ENCODE results near the gene PBX3.

PBX3 gene

DNA sequence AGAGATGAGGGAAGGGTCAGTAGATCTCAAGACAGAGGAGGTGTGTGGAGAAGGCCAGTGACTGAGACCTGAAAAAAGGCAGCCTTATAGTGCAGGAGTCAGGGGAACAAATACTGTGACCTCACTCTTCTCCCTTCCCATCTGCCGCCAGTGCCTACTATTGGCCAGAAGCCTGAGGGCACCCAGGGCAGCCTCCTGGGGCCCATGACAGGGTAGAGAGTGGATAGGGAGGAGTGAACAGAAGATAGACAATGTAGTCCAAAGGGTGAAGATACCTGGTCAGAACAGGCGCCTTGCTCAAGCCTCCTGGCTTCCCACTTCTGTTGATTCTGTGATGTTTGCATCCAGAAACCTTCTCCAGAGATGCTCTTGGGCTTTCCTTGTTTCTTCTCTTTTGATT, 196.7 kb downstream of the PBX3 start:
- DNase-seq (ENCODE audit: low read depth in 2 of 3, low spot score in 1 of 3), result no peak

GRCh38 chr9:125946397-125946796, 199.2 kb downstream of the PBX3 start:
- no peak for DNase-seq (ENCODE audit: low read depth in 2 of 3, low spot score in 1 of 3)

DNA sequence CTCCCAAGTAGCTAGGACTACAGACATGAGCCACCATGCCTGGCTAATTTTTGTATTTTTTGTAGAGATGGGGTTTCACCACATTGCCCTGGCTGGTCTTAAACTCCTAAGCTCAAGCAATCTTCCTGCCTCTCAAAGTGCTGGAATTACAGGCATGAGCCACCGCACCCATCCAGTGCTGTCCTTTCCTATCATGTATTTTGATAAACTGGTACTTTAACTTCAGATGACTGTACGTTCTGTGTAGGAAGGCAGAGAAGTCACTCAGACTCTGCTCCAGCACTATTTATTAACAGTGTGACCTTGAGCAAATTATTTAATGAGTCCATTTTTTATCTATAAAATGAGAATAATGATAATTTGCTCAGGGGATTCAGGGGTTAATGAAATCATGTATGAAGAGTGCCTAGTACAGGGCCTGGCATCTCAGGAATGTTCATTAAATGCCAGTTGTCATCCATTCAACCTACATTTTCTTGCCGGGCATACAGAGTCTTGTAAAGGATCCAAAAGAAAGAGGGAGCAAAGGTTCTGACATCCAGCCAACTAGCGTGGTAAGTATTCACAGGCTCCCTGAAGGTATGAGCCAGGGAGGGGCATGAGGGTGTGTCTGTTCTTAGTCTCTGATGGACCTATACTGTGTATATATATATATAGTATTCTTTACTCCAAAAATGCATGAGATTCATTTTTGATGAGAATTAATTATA, 201.9 kb downstream of the PBX3 start:
- no peak for DNase-seq (ENCODE audit: low read depth in 2 of 3, low spot score in 1 of 3)

DNA sequence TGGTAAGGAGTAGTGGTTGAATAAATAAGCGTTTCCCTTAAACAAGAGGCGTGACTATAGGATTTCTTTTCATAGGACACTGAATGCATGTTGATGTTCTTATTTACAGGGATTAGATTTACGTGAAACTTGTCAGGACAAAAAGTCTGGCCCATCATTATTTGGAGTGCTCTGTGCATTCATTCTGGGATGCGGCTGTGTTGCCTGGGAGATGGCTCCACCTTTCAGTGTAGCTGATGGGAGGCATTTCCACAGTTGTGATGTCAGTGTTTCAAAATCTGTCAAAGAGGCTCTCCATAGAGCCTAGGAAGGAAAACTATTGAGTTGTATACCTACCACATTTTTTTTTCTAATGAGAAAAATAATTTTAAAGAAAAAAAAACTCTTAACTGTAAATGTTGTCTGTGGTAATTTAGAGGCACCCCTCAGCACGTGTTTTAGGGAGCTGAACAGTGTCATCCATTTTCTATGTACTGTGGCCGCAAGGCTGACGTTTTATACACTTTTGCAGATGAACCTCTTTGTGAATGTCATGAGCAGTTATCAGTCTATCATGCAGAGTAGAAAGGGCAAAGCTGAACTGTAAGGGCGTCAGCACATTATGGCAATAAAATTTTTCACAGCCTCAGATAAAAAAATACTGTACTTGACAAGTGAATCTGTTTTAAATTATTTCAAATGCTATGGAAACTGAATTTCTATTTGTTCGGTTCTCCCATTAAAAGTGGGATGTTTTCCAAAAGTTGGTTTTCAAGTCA, 202.7 kb downstream of the PBX3 start:
- DNase-seq (ENCODE audit: low read depth in 2 of 3, low spot score in 1 of 3), result no peak

DNA sequence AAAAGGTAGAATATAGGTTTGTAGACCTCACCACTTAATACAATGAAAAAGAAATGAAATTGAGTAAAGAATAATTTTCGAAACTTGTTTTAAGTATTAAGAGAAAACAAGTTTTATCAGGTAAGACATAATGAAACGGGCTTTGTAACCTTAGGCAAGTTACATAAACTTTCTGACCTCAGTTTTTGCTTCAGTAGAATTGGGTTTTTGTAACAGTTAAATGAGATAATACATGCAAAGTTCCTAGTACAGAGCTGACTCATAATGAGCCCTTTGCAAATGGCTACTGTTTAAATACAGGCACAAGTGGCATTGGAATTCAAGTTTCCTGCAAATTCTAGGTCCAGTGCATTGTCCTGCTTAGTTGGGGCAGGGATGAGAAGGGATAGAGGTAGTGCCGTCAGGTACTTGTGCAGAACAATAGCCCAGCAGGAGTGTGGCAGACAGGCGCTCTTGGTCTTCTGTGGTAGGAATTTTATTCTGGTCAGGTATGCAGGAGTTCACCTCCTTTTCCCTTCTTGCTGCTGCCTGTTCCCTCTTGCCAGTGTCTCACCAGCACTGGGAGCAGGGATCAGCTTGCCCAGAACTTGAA, 203.8 kb downstream of the PBX3 start:
- DNase-seq (ENCODE audit: low read depth in 2 of 3, low spot score in 1 of 3), result no peak

DNA sequence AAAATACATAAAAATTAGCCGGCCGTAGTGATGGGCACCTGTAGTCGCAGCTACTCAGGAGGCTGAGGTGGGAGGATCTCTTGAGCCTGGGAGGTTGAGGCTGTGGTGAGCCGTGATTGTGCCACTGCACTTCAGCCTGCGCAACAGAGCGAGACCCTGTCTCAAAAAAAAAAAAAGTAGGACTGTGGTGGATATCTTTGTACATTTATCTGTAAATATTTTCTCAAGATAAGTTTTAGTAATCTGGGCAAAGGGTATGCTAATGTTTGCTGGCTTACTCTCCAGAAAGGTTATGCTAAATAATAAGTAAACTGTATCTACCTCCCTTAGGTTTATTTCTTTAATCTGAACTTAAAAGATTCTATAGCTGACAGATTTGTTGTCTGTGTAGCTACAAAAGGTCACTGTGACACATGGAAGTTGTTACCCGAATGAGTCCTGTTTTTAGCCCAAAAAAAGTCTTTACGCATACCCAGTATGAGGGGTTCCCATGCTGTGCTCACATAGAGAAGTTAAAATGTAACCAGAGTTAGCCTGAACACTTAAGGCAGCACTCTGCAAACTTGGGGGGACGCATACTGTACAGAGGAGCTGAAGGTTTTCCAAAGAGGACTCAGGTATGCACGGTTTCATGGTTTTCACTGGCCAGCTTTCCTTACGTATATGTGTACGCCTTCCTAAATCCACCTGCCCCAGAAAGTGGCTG, 206.3 kb downstream of the PBX3 start:
- no peak for DNase-seq (ENCODE audit: low read depth in 2 of 3, low spot score in 1 of 3)

GRCh38 chr9:125956102-125956501, 208.9 kb downstream of the PBX3 start:
- DNase-seq (ENCODE audit: low read depth in 2 of 3, low spot score in 1 of 3), result no peak

DNA sequence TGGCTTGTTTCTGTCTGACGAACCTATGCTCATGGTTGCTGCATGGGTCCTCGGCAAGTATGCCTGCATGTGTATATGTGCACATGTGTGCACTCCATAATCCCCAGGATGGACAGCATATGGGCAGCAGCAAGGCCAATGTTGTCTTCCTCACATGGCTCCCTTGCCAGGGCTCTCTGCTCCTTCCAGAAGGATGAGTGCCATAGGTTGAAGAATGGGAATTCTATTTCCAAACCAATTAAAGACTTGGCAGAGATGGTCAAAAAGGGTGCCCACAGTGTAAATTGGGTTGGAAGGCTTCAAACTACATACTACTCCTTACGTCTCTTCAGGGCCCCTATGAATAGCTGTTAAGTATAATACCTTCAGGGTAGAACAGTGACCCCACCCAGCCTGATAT, 212.1 kb downstream of the PBX3 start:
- DNase-seq (ENCODE audit: low read depth in 2 of 3, low spot score in 1 of 3), result no peak

DNA sequence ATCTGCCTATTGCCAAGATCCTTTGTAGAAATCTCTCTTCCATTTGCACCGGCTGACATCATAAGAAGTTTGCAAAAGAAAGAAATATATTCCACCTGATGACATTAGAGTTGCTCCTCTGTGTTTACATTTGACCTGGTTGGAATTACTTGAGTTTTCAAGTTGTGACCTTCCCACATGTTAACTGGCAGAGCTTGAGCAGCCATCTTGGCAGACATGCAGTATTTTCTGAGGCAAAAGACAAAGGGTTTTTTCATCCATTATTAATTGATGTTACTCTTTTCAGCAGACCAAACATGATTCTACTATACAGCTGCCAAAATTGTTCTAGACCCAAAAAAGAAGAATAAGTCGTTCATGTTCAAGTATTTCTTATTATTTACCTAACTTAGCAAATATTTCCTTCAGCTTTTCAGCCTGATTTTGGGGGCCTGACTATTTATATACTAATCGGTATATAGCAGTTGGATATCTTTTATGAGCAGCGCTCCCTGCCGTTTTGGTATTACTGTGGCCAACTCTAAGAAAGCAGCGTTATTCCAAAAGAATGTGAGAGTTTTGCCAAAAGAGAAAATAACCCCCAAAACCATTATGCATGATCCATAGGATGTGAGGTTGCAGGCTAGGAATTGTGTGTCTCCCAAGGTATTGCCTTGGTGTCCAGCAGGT, 212.9 kb downstream of the PBX3 start:
- DNase-seq (ENCODE audit: low read depth in 2 of 3, low spot score in 1 of 3), result no peak

GRCh38 chr9:125960626-125961025, 213.5 kb downstream of the PBX3 start:
- DNase-seq (ENCODE audit: low read depth in 2 of 3, low spot score in 1 of 3), result no peak

DNA sequence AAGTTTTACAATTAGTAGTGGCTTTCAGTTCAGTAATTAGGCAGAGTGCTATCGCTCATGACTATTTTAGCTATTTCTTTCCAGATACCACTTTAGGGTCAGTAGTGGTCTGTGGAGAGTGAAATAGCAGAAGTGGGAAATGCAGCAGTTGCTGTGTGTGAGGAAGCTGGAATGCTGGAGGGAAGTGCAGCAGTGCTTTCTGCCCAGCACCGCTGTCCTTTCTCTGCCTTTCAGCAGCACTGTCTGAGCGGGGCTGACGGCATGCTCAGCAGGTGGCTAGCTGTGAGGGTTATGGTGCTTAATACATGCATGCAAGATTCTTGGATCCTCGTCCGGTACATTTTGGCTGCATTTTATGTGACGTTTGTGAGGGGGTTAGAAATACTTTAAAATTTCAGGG, 213.9 kb downstream of the PBX3 start:
- DNase-seq (ENCODE audit: low read depth in 2 of 3, low spot score in 1 of 3), result no peak

DNA sequence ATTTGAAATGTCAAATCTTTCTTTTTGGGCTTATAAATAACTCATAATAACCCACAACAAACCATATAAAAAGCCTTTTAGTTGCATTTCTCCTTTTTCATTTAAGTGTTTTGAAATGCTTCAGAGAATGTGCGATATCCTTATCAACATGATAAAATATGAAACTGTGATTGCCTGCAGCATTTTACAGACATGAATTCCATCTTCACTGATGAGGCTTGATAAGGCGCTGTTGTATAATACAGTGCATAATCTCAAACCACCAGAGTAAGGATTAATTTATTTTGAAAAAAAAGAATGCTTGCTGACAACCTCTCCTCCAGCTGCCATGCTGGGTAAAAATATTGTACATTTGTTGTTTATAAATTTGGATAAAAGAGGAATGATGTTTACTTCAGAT, 216.8 kb downstream of the PBX3 start:
- no peak for DNase-seq (ENCODE audit: low read depth in 2 of 3, low spot score in 1 of 3)

DNA sequence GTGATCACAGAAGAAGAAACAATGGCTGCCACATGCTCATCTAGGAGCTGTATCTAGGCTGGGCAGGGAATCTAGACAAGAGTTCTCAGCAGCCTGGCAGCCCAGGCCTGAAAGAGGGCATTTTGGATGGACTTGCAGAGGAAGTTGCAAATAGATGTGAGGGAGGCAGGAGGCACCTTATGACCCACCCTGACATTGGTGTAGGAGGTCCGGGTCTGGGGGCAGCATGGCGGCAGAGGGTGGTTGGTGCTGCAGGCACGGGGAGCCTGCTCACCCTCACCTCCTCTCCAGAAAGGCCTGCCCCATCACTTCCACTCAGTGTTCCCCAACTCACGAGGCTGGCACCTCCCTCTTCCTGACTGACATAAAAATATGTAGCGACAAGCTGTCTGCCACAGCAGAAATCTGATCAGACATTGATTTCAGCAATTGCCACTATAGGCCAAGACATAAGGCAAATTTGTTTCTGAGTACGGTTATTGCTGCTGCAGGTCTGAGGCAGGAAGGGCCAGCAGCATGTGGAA, 217.6 kb downstream of the PBX3 start:
- DNase-seq (ENCODE audit: low read depth in 2 of 3, low spot score in 1 of 3), result no peak

GRCh38 chr9:125965477-125965876, 218.3 kb downstream of the PBX3 start:
- DNase-seq (ENCODE audit: low read depth in 2 of 3, low spot score in 1 of 3), result no peak

DNA sequence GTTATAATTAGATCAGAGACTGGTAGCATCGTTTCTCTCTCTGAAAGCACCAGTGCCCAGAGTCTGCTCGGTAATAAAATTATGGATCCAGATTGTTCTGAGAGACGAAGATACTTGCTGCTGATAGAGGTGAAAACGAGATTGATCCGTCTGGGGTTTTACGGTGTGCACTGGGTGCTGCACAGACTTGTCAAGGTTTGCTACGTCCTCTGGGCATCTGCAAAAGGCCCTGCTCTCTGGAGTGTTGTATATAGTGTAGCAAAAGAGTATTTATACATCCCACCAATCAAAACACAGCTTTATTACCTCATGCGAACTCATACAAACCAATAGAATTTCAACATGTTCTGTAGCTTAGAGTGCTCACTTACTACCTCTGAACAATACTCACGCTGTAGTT, 219.3 kb downstream of the PBX3 start:
- no peak for DNase-seq (ENCODE audit: low read depth in 2 of 3, low spot score in 1 of 3)

- DNase-seq (ENCODE audit: low read depth in 2 of 3, low spot score in 1 of 3), result no peak
Observed at GRCh38 chr9:125966959-125967711, 220.0 kb downstream of the PBX3 start.

- no peak for DNase-seq (ENCODE audit: low read depth in 2 of 3, low spot score in 1 of 3)
Observed at GRCh38 chr9:125968714-125969374, 221.7 kb downstream of the PBX3 start.

DNA sequence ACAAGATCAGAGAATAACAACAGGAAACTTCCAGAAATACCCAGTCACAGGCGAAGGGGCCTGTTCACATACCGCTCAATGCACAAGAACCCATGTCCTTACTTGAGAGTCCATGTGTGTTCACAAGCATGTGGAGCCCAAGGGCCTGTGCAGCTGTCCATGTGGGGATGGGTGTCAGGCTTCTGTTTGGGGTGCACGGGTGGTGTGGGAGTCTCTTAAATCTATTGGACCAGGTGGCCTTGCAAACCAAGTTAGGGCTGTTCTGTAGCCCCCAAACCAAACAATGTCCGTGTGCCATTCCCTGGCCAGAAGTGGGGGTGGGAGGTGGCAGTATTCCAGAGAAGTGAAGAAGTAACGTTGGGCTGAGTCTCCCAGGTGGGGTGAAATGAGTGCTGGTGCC, 222.3 kb downstream of the PBX3 start:
- no peak for DNase-seq (ENCODE audit: low read depth in 2 of 3, low spot score in 1 of 3)

GRCh38 chr9:125969868-125970267, 222.7 kb downstream of the PBX3 start:
- no peak for DNase-seq (ENCODE audit: low read depth in 2 of 3, low spot score in 1 of 3)

- no peak for DNase-seq (ENCODE audit: low read depth in 2 of 3, low spot score in 1 of 3)
Observed at GRCh38 chr9:125970340-125970739, 223.2 kb downstream of the PBX3 start.
